Osteoblast (primary cell): Measurements from ENCODE around the gene ZNF76. TPM values are rescaled to one million over a fixed set of nuclear protein-coding genes. Genes with fewer than 3 reads are reported as not detected.

ENCODE experiments used
- DNase-seq: peaks from one replicate; pipeline ENCODE4 v3.0.0; 2011; ENCODE audit warnings: low spot score, mixed read lengths; ENCODE audit not compliant: insufficient read length; ENCODE audit errors: missing footprints
- H2AFZ ChIP-seq: 2 replicates; pipeline ENCODE4 v1.6.0; 2011; ENCODE audit warnings: mild to moderate bottlenecking, low read length
- H3K27ac ChIP-seq: 2 replicates; pipeline ENCODE4 v1.5.1; 2011; ENCODE audit warnings: mild to moderate bottlenecking, low read depth, low read length, moderate library complexity
- H3K27me3 ChIP-seq: 2 replicates; pipeline ENCODE4 v1.6.0; 2012; ENCODE audit warnings: mild to moderate bottlenecking, control low read depth, inconsistent platforms, low read length, moderate library complexity; ENCODE audit not compliant: insufficient read depth
- H3K36me3 ChIP-seq: 2 replicates; pipeline ENCODE4 v1.5.1; 2011; ENCODE audit warnings: mild to moderate bottlenecking, low read length, control low read depth, moderate library complexity; ENCODE audit not compliant: insufficient read depth
- H3K4me1 ChIP-seq: 2 replicates; pipeline ENCODE4 v1.5.1; 2011; ENCODE audit warnings: mild to moderate bottlenecking, low read length, control low read depth, moderate library complexity; ENCODE audit not compliant: insufficient read depth
- H3K4me2 ChIP-seq: 2 replicates; pipeline ENCODE4 v1.6.0; 2011; ENCODE audit warnings: mild to moderate bottlenecking, low read length; ENCODE audit not compliant: insufficient read depth
- H3K4me3 ChIP-seq: fragments of 200-600 bp; sonication (generic); 3 replicates; pipeline ENCODE4 v1.5.1; 2012; ENCODE audit warnings: mild to moderate bottlenecking, low read length, inconsistent platforms; ENCODE audit not compliant: insufficient read depth
- H3K79me2 ChIP-seq: 2 replicates; pipeline ENCODE4 v1.6.0; 2012; ENCODE audit warnings: mild to moderate bottlenecking, low read length, control low read depth, inconsistent platforms; ENCODE audit not compliant: insufficient read depth
- H3K9me3 ChIP-seq: 2 replicates; pipeline ENCODE4 v1.5.1; 2011; ENCODE audit warnings: low read depth, low read length, control low read depth
- H4K20me1 ChIP-seq: 2 replicates; pipeline ENCODE4 v1.6.0; 2012; ENCODE audit warnings: mild to moderate bottlenecking, low read length, control low read depth; ENCODE audit not compliant: insufficient read depth
- total RNA-seq: library from RNA; depleted of rRNA; stranded (reverse); fragments of >200 nt; gene quantifications from 2 replicates; pipeline ENCODE4 v1.2.3, GENCODE V29; 2012
- TF ChIP-seq, protein P1 (sequence below): IDR thresholded peaks from 2 replicates; pipeline ENCODE4 v1.5.1; 2011; ENCODE audit warnings: mild to moderate bottlenecking, low read depth, low read length, moderate library complexity; ENCODE audit errors: extremely low read depth

ZNF76 gene
- total RNA-seq, 1 donor = 19.9 TPM

DNA sequence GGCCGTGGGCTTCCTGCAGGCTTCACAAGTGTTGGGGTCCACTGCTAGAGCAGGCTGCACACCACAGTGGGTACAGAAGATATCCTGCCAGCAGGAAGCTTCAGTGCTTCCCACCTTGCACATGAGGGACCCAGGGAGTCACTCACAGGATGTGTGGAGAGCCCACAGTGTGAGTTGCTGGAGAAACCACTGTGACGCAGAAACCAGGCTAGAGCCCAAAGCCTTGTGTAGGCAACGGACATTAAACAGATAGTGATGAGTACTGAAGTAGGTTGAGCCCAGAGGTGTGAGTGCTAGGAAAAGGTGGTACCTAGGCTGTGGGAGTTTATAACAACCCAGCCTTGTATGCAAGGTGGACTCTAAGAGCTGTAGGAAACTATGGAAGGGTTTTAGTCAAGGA lies 19.2 kb downstream of the ZNF76 start:
- no peak for DNase-seq
- H3K79me2 ChIP-seq = peaks cover 7% of the 10 kb centered on the region
- H3K27me3 ChIP-seq = no peaks in the 10 kb centered on the region

DNA sequence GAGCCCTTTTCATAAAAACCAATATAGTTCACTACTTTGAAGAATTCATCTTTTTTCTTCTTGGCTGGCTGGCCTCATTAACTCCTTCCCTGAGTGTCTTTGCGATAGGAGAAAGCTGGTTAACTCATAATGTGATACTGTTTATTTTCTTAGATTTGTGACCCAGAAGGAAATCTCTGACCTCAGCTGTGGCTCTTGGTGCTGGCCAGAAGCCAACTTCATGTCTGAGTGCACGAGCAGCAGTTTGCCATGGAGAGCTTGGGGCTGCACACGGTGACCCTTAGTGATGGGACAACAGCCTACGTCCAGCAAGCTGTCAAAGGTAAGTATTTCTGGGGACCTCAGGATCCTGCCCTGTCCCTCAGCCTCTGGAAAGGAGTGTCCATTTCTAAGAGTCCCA lies 21.4 kb downstream of the ZNF76 start:
- Histone ChIP-seq H3K27ac (no peak overlapping the region), H3K79me2 (peaks cover 7% of the 10 kb centered on the region), H3K27me3 (no peaks in the 10 kb centered on the region), H3K4me1 (peaks cover 3% of the 10 kb centered on the region), H3K36me3 (peaks cover 42% of the 10 kb centered on the region), H2AFZ (no peak overlapping the region), H3K9me3 (no peaks in the 10 kb centered on the region), H3K4me2 (no peak overlapping the region), H4K20me1 (peaks cover 2% of the 10 kb centered on the region), H3K4me3 (no peak overlapping the region)
- TF ChIP-seq, protein P1, sequence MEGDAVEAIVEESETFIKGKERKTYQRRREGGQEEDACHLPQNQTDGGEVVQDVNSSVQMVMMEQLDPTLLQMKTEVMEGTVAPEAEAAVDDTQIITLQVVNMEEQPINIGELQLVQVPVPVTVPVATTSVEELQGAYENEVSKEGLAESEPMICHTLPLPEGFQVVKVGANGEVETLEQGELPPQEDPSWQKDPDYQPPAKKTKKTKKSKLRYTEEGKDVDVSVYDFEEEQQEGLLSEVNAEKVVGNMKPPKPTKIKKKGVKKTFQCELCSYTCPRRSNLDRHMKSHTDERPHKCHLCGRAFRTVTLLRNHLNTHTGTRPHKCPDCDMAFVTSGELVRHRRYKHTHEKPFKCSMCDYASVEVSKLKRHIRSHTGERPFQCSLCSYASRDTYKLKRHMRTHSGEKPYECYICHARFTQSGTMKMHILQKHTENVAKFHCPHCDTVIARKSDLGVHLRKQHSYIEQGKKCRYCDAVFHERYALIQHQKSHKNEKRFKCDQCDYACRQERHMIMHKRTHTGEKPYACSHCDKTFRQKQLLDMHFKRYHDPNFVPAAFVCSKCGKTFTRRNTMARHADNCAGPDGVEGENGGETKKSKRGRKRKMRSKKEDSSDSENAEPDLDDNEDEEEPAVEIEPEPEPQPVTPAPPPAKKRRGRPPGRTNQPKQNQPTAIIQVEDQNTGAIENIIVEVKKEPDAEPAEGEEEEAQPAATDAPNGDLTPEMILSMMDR = no peak
- peak; percentile 68 for DNase-seq

More for the DNA sequence above, 19.2 kb downstream of the ZNF76 start:
- peaks cover 2% of the 10 kb centered on the region for H4K20me1 ChIP-seq
- no peak overlapping the region for H2AFZ ChIP-seq
- no peak overlapping the region for H3K27ac ChIP-seq
- H3K4me1 ChIP-seq = peaks cover 19% of the 10 kb centered on the region
- H3K4me3 ChIP-seq = no peak overlapping the region
- no peak overlapping the region for H3K4me2 ChIP-seq
- TF ChIP-seq, protein P1 = no peak
- peaks cover 28% of the 10 kb centered on the region for H3K36me3 ChIP-seq
- H3K9me3 ChIP-seq = no peaks in the 10 kb centered on the region

DNA sequence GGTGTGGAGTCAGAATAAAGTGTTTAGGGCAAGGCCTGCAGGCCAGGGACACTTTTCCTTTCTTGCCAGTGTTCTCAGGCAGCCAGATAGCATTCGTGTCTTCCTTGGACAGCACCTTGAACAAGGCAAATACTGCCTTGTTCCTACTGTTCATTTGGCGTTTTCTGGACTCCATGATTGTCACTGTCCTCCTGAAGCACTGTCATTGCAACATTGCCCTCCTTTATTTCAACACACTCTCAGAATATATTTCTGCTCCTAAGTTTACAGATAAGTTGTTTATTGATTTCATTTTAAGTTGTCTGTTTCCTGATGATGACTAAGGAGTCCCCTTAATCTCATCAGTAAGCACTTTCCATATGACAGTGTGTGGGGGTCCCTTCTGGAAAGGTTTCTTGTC lies 22.9 kb downstream of the ZNF76 start:
- Histone ChIP-seq H3K4me3 (no peak overlapping the region), H3K4me2 (no peak overlapping the region), H3K9me3 (no peaks in the 10 kb centered on the region), H3K27ac (no peak overlapping the region), H3K36me3 (peaks cover 57% of the 10 kb centered on the region), H2AFZ (no peak overlapping the region), H3K27me3 (no peaks in the 10 kb centered on the region), H4K20me1 (peaks cover 2% of the 10 kb centered on the region), H3K4me1 (peaks cover 3% of the 10 kb centered on the region), H3K79me2 (peaks cover 3% of the 10 kb centered on the region)
- TF ChIP-seq, protein P1 = no peak
- DNase-seq = no peak

DNA sequence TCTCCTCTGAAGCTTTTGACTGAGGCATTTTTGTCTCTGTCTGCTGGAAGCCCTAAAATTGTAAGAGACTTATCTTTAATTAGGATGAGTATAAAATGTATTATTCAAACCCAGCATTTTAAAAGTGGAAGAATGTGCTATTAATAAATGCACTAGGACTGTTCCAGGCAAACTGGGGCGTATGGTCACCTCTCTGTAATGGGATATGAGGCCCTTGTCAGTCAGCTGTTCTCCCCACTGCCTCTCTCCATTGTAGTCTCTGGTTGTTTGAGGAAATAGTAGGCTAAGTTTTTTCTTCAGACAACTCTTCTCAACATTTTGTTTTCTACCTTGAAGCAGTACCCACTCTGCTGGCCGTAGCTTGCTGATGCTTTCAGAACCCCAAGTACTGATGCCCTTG lies 23.8 kb downstream of the ZNF76 start:
- Histone ChIP-seq H3K4me1 (peaks cover 3% of the 10 kb centered on the region), H3K27ac (no peak overlapping the region), H2AFZ (no peak overlapping the region), H3K9me3 (no peaks in the 10 kb centered on the region), H3K79me2 (peaks cover 3% of the 10 kb centered on the region), H3K4me3 (no peak overlapping the region), H3K27me3 (no peaks in the 10 kb centered on the region), H3K36me3 (peaks cover 64% of the 10 kb centered on the region), H3K4me2 (no peak overlapping the region), H4K20me1 (peaks cover 2% of the 10 kb centered on the region)
- TF ChIP-seq, protein P1 = no peak
- DNase-seq = no peak
